ENCODE measurements around the gene ATP1A2. TPM values are rescaled to one million over a fixed set of nuclear protein-coding genes. Genes with fewer than 3 reads are reported as not detected.

The ATP1A2 gene
- total RNA-seq, 1 donor from 2014 or later, result 8.2 TPM

DNA sequence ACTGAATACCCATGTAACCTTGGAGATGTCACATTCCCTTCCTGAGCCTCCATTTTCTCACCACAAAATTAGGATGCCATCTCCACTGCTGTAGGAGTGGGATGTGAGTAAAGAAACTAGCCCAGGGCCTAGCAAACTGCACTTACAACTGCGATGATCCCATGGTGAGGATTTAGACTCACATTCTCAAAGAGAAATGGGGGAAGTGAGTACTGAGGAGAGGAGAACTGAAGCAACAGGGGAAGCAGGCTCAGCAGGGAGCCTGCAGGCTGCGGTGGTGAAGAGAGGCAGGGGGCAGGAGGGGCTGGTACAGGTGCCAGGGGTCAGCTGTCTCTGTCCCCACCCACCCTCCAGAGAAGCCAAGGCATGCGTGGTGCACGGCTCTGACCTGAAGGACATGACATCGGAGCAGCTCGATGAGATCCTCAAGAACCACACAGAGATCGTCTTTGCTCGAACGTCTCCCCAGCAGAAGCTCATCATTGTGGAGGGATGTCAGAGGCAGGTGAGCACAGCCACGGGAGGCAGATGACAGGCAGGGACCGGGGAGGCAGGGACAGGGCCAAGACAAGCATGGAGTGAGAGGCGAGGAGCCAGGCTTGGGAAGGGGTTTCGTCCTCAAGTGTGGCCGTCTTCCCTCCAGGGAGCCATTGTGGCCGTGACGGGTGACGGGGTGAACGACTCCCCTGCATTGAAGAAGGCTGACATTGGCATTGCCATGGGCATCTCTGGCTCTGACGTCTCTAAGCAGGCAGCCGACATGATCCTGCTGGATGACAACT is 19.4 kb downstream of the ATP1A2 start:
- no peak for TF ChIP-seq CTCF (IDR thresholded peaks at IDR 0.05)
- Mint-ChIP-seq H3K9me3 (ENCODE audit: unreplicated experiment) (no peaks in the 10 kb centered on the region), H3K27me3 (ENCODE audit: unreplicated experiment) (peaks cover 45% of the 10 kb centered on the region), H3K4me1 (ENCODE audit: unreplicated experiment) (no peaks in the 10 kb centered on the region), H3K36me3 (ENCODE audit: unreplicated experiment) (no peaks in the 10 kb centered on the region), H3K27ac (ENCODE audit: unreplicated experiment) (no peak overlapping the region), H3K4me3 (ENCODE audit: unreplicated experiment) (no peak overlapping the region)
- DNase-seq (ENCODE audit: extremely low spot score, unreplicated experiment), result no peak

GRCh38 chr1:160136121-160136925 is 20.8 kb downstream of the ATP1A2 start:
- Mint-ChIP-seq H3K4me3 (ENCODE audit: unreplicated experiment) (no peak overlapping the region), H3K9me3 (ENCODE audit: unreplicated experiment) (no peaks in the 10 kb centered on the region), H3K27ac (ENCODE audit: unreplicated experiment) (no peak overlapping the region), H3K36me3 (ENCODE audit: unreplicated experiment) (no peaks in the 10 kb centered on the region), H3K4me1 (ENCODE audit: unreplicated experiment) (no peaks in the 10 kb centered on the region), H3K27me3 (ENCODE audit: unreplicated experiment) (peaks cover 45% of the 10 kb centered on the region)
- TF ChIP-seq CTCF (IDR thresholded peaks at IDR 0.05), result no peak
- DNase-seq (ENCODE audit: extremely low spot score, unreplicated experiment), result no peak

GRCh38 chr1:160136926-160137200 is 21.3 kb downstream of the ATP1A2 start:
- Mint-ChIP-seq H3K27ac (ENCODE audit: unreplicated experiment) (no peak overlapping the region), H3K36me3 (ENCODE audit: unreplicated experiment) (no peaks in the 10 kb centered on the region), H3K27me3 (ENCODE audit: unreplicated experiment) (peaks cover 46% of the 10 kb centered on the region), H3K4me3 (ENCODE audit: unreplicated experiment) (no peak overlapping the region), H3K4me1 (ENCODE audit: unreplicated experiment) (no peaks in the 10 kb centered on the region), H3K9me3 (ENCODE audit: unreplicated experiment) (no peaks in the 10 kb centered on the region)
- no peak for TF ChIP-seq CTCF (IDR thresholded peaks at IDR 0.05)
- no peak for DNase-seq (ENCODE audit: extremely low spot score, unreplicated experiment)

DNA sequence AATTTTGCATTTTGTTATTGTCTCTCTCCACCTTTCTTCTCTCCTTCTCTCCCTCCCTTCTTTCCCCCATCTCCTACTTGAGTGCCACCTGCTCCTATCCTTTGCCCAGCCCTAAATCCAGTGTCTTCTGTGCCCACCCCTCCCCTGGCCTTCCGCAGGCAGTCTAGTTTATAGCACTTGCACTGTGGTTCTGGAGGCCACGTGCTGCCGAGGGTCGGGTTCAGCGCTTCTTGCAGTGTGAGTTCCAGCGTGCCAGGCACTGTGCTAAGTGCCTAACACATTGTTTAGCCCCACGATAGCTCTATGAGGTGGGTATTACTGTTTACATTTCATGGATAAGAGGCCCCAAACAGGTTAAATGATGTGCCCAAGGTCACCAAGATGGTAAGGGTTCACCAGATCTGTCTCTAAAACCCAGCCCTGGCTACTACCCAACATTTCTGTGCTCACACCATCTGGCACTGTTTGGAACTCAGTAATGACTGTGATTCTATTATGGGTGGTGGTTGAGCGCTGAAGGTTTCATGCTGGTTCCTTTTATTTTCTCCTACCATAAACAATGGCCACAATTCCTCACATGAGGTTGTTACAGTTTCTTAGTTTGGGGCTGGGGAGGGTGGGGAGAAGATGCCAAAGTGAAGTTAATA is 21.8 kb downstream of the ATP1A2 start:
- no peaks in the 10 kb centered on the region for H3K36me3 Mint-ChIP-seq (ENCODE audit: unreplicated experiment)
- TF ChIP-seq CTCF (IDR thresholded peaks at IDR 0.05), result no peak
- H3K4me1 Mint-ChIP-seq (ENCODE audit: unreplicated experiment), result no peaks in the 10 kb centered on the region
- no peaks in the 10 kb centered on the region for H3K9me3 Mint-ChIP-seq (ENCODE audit: unreplicated experiment)
- H3K27me3 Mint-ChIP-seq (ENCODE audit: unreplicated experiment), result peaks cover 45% of the 10 kb centered on the region
- no peak overlapping the region for H3K4me3 Mint-ChIP-seq (ENCODE audit: unreplicated experiment)
- H3K27ac Mint-ChIP-seq (ENCODE audit: unreplicated experiment), result no peak overlapping the region
- no peak for DNase-seq (ENCODE audit: extremely low spot score, unreplicated experiment)

DNA sequence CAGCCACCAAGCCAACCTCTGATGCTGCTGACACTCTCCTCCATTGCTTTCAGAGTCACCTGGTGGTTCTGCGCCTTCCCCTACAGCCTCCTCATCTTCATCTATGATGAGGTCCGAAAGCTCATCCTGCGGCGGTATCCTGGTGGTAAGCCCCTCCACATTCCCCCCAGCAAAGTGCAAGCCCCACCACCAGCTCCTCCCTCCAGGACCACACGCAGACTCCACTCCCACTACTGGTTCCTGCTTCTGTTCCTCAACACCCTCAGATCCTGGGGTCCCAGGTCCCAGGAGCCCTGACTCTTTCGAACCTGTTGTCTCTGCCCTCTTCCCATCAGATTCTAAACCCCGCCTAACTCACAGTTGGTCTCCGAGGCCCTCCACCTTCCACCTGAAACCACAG is 24.3 kb downstream of the ATP1A2 start:
- Mint-ChIP-seq H3K4me3 (ENCODE audit: unreplicated experiment) (no peak overlapping the region), H3K4me1 (ENCODE audit: unreplicated experiment) (no peaks in the 10 kb centered on the region), H3K36me3 (ENCODE audit: unreplicated experiment) (no peaks in the 10 kb centered on the region), H3K27me3 (ENCODE audit: unreplicated experiment) (peaks cover 47% of the 10 kb centered on the region), H3K9me3 (ENCODE audit: unreplicated experiment) (no peaks in the 10 kb centered on the region), H3K27ac (ENCODE audit: unreplicated experiment) (no peak overlapping the region)
- TF ChIP-seq CTCF (IDR thresholded peaks at IDR 0.05), result no peak
- DNase-seq (ENCODE audit: extremely low spot score, unreplicated experiment), result no peak
